Stimulated activated CD4-positive, alpha-beta T cell treated with anti-CD3 and anti-CD28 coated beads, Interleukin-12 subunit alpha, Interleukin-12 subunit beta, amount 100 ng/mL, for 48 hours (primary cell): ENCODE measurements around the gene CYP46A1.

Experiments
- DNase-seq, 3 donors: peaks; one replicate each; pipeline ENCODE4 v3.0.0-alpha.2; 2020; ENCODE audit warnings: low read depth in 2 of 3, low spot score in 1 of 3

CYP46A1 gene

GRCh38 chr14:99687284-99688209 lies 3.4 kb downstream of the CYP46A1 start:
- DNase-seq, result peak in 1 of 3 donors; percentile 11

- no peak for DNase-seq
These were observed 4.1 kb downstream of the CYP46A1 start for GRCh38 chr14:99688210-99688581.

GRCh38 chr14:99688629-99689028 lies 4.5 kb downstream of the CYP46A1 start:
- no peak for DNase-seq

GRCh38 chr14:99689266-99690236 lies 5.5 kb downstream of the CYP46A1 start:
- no peak for DNase-seq

GRCh38 chr14:99690636-99691035 lies 6.5 kb downstream of the CYP46A1 start:
- no peak for DNase-seq

DNA sequence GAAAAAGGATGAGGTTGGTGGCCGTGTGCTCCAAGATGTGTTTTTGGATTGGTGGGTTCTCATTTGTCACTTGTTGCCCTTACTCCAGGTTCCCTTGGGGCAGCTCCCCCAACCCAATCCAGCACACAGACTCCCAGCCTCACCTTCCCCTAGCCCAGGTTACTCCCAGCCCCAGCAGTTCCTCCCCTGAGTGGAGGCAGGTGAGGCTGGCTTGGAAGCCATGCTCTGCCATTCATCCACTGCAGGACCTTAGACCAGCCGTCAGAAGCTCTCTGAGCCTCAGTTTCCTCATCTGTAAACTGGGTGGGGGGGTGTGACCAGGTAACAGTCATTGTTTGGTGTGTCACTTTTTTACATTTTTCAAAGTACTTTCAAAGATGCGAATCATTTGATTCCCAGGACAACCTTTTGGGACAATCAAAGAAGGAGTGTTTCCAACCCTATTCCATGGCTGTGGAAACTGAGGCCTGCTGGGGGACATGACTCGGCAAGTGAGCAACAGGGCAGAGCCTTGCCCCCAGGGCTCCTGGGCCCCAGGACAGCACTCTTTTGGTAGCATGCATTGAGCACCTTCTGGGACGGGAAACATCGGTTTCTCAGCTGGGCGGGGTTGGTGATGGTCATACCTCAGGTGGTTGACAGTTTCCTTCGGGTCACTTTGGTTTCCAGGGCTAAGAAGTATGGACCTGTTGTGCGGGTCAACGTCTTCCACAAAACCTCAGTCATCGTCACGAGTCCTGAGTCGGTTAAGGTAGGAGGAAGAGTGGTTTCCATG lies 7.2 kb downstream of the CYP46A1 start:
- no peak for DNase-seq

DNA sequence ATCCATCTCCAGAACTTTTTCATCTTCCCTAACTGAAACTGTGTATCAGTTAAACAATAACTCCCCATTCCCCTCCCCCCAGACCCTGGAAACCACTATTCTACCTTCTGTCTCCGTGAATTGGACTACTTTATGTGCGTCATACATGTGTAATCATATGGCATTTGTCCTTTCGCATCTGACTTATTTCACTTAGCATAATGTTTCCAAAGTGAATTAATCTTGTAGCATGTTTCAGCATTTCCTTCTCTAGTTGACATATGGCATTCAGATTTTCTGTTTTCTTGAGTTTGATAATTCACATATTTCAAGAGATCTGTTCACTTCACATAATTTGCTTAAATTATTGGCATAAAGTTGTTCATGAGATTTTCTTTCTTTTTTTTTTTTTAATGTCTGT lies 9.8 kb downstream of the CYP46A1 start:
- no peak for DNase-seq

DNA sequence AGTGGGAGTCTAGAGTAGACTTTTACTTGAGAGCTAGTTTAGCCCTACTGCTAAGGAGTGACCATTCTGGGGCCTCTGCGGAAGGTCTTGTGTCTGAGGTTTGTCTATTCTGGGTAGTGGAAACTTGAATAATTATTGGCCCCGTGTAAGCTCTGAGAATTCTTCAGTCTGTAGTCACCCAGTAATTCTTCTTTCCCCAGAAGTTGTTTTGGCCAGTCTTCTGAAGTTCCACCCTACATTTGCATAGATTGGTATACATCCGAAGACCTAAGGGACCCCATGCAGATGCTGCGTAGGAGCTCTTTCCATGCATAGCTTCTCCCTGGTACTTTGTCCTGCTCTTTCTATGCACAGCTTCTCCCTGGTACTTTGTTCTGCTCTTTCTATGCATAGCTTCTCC lies 12.8 kb downstream of the CYP46A1 start:
- no peak for DNase-seq

- no peak for DNase-seq
These were observed 14.1 kb downstream of the CYP46A1 start for GRCh38 chr14:99698236-99698635.

DNA sequence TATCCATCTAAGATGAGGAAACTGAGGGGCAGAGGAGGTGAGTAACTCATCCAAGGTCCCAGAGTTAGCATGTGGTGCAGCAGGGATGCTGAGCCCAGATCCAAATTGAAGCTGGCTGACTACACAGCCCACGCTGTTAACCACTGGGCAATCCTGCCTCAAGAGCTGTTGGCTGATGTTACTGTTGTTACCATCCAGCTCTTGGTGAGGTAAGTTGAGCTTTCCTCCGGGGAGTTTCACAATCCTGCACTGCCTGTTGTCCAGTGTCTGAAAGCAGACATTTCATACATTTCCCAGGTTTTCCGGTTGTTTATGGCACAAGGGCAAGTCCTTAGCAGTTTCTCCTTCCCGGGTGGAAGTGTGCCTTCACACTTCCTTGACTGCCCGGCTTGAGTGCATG lies 14.5 kb downstream of the CYP46A1 start:
- DNase-seq, result no peak

GRCh38 chr14:99699085-99699760 lies 15.1 kb downstream of the CYP46A1 start:
- no peak for DNase-seq

GRCh38 chr14:99699861-99700260 lies 15.8 kb downstream of the CYP46A1 start:
- no peak for DNase-seq

DNA sequence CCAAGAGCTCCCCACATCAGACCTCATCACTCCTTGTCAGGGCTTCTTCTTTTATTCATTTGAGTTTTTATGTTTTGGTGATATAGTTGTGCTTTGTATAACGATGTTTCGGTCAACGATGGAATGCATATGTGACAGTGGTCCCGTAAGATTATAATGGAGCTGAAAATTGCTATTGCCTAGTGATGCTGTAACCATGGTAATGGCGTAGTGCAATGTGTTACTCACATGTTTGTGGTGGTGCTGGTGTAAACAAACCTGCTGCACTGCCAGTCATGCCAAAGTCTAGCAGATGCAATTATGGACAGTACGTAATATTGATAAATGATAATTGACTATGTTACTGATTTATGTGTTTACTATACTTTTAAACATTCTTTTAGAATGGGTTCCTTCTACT lies 16.3 kb downstream of the CYP46A1 start:
- DNase-seq, result no peak

DNA sequence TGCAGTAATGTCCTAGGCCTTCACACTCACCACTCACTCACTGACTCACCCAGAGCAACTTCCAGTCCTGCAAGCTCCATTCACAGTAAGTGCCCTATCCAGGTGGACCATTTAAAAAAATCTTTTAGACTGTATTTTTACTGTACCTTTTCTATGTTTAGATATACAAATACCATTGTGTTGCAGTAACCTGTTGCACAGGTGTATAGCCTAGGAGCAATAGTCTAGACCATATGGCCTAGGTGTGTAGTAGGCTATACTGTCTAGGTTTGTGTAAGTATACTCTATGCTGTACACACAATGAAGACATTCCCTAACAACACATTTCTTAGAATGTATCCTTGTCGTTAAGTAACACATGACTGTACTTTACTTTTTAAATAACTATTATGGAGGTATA lies 17.2 kb downstream of the CYP46A1 start:
- DNase-seq, result no peak

DNA sequence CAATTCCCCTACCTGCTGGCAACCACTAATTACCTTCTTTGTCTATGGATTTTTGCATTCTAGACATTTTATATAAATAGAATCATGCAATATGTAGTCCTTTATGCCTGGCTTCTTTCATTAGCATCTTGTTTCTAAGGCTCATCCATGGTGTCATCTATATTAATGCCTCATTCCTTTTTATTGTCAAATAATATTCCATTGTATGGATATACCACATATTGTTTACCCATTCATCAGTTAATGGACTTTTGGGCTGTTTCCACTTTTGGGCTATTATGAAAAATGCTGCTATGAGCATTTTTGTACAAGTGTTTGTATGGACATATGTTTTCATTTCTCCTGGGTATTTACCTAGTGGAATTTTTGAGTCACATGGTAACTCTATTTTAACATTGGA lies 18.0 kb downstream of the CYP46A1 start:
- no peak for DNase-seq

- no peak for DNase-seq
These were observed 19.3 kb downstream of the CYP46A1 start for GRCh38 chr14:99703381-99703780.

GRCh38 chr14:99704037-99704436 lies 19.9 kb downstream of the CYP46A1 start:
- no peak for DNase-seq

GRCh38 chr14:99706107-99706900 lies 22.2 kb downstream of the CYP46A1 start:
- no peak for DNase-seq

- no peak for DNase-seq
These were observed 23.3 kb downstream of the CYP46A1 start for GRCh38 chr14:99707420-99707819.

- DNase-seq, result no peak
These were observed 23.8 kb downstream of the CYP46A1 start for GRCh38 chr14:99707921-99708320.
